Measurements from ENCODE around the gene KLRC1.
A peak's percentile ranks its signal among the peaks of the same experiment; 100 is the strongest.
"Not testable (repeated sequence)": the region's sequence is repeated elsewhere in the genome, so short reads cannot be mapped to it uniquely, and the experiment has no call there.

The KLRC1 gene

DNA sequence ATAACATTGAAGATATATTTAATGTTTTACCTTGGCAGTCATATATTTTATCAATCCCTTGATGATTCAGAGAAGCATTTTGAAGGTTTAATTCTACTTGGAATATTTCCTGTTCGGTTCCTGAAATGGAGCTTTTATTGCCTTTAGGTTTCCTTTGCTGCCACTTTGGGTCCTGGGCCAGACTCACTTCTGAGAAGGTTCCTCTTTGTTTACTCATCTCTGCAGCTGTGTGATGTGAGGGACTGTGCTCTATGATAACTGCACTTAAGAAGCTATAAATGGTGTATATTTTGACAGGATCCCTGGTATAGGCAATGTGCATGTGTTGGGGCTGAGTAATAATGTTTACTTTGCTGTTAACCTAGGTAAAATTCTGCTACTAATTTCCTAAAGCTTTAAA, 32.8 kb downstream of the KLRC1 start, which contains the start of gene KLRC3:
TSS of gene KLRC3 (minus strand) at position 262 of the 400 bp plus-strand sequence. CDS start at position 217, 45 bp downstream.
- not testable (repeated sequence) for DNase-seq

DNA sequence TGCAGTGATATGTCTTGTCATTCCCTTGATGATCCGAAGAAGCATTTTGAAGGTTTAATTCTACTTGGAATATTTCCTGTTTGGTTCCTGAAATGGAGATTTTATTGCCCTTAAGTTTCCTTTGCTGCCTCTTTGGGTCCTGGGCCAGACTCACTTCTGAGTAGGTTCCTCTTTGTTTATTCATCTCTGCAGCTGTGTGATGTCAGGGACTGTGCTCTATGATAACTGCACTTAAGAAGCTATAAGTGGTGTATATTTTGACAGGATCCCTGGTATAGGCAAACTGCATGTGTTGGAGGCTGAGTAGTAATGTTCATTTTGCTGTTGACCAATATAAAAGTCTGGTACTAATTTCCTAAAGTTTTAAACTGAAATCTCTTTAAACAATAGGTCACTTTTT, 43.8 kb downstream of the KLRC1 start, which contains the start of gene KLRC4:
TSS of gene KLRC4 (minus strand) at position 366 of the 400 bp plus-strand sequence. CDS start at position 184, 182 bp downstream.
- peak in 1 of 2 donors; percentile 18 for DNase-seq

DNA sequence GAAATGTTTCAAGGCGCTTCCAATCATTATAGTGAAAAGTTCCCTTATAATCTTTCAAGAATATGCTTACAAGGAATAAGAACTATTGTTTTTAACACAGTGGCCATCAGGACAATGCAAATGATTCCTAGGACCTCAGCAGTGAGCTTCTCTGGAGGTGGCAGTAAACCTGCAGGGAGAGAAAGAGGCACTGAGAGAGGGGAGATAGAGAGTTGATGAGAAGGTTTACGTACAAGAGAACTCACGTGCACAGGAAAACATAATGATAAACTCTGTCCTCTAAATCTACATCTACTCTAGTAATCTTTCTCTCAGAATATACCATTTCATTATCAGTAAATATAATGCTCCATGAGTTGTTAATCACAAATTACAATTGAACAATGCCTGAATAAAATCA, 44.3 kb downstream of the KLRC1 start:
- no peak for DNase-seq

DNA sequence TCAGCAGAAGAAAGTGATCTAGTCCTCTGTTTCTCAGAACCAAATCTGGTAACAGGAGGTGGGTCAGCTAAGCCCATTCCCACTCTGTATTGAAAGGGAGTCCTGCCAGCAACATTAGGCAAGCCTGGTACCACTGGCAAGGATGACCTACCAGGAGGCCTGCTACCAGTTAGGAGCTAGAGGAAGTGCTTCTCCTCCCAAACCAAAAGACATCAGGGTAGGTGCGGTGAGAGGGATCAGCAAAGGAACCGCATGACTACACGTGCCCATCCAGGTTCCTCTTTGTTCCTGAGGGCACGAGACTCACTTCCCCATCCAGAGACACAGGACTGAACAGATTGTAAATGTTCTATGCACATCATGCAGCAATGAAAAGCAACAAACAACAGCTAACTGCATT, 46.5 kb downstream of the KLRC1 start:
- peak; percentile 59 to 76 for DNase-seq

DNA sequence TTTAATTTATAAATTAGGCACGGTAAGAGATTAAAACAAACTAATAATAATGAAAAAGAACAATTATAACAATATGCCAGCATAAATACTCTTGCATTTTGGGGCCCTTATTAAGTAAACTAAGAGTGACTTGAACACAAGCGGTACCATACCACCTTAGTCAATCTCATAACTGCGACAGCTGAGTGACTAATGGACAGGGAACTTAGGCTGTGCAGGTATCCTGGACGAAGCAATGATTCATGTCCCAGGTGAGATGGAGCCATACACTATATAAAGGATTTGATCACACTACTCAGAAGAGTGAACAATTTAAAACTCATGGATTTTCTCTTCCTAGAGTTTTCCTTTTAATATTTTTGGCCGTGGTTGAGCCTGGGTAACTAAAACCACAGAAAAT, 47.9 kb downstream of the KLRC1 start:
- DNase-seq: no peak

DNA sequence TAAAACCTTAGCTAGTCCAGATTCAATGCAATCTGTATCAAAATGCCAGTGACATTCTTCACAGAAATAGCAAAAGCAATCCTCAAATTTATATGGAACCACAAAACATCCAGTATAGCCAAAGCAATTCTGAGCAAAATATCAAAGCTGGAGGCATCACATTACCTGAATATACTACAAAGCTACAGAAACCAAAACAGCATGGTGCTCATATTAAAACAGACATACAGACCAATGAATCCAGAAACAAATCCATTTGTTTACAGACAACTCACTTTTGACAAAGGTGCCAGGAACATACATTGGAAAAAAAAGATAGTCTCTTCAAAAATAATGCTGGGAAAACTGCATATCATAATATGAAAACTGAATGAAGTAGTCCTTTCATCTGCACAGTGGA, 48.4 kb downstream of the KLRC1 start:
- no peak for DNase-seq

DNA sequence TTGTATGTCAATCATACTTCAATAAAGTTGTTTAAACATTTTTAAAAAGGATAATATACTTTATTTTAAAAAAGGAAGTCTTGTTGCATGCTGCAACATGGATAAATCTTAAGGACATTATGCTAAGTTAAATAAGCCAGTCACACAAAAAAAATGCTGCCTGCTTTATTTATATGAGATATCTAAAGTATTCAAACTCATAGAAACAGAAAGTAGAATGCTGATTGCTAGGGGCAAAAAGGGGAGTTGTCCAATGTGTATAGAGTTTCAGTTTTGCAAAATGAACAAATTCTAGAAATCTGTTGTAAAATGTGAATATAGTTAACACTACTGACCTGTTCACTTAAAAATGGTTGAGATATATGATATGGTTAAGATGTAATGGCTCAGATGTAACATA, 52.3 kb downstream of the KLRC1 start:
- DNase-seq: no peak

DNA sequence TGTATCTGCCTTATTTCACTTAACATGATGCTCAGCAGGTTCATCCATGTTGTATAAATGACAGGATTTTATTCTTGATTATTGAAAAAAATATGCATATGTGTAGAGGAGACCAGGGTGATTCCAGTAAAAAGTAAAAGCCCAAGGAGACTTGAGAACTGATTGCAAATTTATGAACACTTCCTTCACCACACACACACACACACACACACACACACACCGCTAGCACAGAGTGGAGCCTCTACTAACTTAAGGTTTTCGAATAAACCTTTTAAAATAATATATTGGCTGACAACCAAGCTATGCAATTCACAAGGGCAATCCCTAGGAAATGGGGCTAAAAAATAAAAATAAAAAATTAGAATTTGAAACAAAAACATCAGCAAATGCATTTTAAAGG, 55.0 kb downstream of the KLRC1 start:
- DNase-seq: no peak

DNA sequence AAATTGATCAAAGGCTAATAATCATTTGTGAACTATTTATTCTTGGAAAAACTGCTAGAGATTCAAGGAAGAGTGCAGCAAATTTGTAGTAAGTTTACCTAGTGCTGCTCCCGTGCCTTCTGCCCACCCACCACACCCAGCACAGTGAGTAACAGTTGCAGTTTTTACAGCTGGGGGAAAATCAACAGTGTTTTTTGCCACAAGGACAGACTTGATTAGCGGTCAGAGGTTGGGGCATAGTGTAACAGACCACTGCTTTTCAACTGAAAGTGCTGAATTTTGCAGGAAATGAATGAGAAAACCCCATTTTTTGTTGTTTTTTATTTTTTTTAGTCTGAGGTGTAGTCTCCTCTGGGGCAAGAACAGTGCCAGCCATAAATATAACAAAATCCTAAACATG, 55.9 kb downstream of the KLRC1 start:
- no peak for DNase-seq

DNA sequence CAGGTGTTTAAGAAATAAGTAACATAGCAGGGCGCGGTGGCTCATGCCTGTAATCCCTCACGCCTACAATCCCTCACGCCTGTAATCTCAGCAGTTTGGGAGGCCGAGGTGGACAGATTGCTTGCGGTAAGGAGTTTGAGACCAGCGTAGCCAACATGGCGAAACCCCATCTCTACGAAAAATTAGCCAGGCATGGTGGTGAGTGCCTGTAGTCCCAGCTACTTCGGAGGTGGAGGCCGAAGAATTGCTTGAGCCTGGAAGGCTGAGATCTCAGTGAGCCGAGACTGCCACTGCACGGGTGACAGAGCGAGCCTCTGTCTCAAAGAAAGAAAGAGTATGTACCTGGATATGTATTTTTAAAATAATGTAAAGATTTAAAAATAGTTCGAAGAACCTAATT, 57.0 kb downstream of the KLRC1 start:
- not testable (repeated sequence) for DNase-seq
